SK-N-SH (cell line): Measurements from ENCODE around the gene C1QTNF9.

Experiments used
- CHD2 ChIP-seq: fragments of 150-350 bp; IDR thresholded peaks from 2 replicates; pipeline ENCODE4 v1.6.1; 2018; ENCODE audit warnings: low read length; ENCODE audit not compliant: partially characterized antibody
- EP300 ChIP-seq, 2 experiments: IDR thresholded peaks; 2 replicates each; pipeline versions ENCODE4 v1.4.0 to v1.6.1; 2012; ENCODE audit warnings: borderline replicate concordance in 1 of 2, low read depth in 1 of 2, low read length in 1 of 2
- GATA2 ChIP-seq: sonication (generic); formaldehyde crosslinking; IDR thresholded peaks from 2 replicates; pipeline ENCODE4 v1.5.0; 2020; ENCODE audit warnings: mild to moderate bottlenecking, missing genetic modification reagents
- NFIC ChIP-seq: IDR thresholded peaks from 2 replicates; pipeline ENCODE4 v1.4.0; 2012; ENCODE audit warnings: borderline replicate concordance
- RCOR1 ChIP-seq: fragments of 150-350 bp; IDR thresholded peaks from 2 replicates; pipeline ENCODE4 v1.6.1; 2017; ENCODE audit warnings: antibody characterized with exemption, low read length
- TF ChIP-seq, protein P1 (sequence below): fragments of 200-600 bp; sonication (generic); IDR thresholded peaks from 2 replicates; pipeline ENCODE4 v1.6.1; 2017; ENCODE audit warnings: antibody characterized with exemption, mild to moderate bottlenecking, moderate library complexity
- TF ChIP-seq, protein P2 (sequence below): IDR thresholded peaks from 2 replicates; pipeline ENCODE4 v1.6.1; 2012; ENCODE audit warnings: mild to moderate bottlenecking, low read depth, low read length, moderate library complexity
- TF ChIP-seq, protein P3 (sequence below): IDR thresholded peaks from 2 replicates; pipeline ENCODE4 v1.4.0; 2012; ENCODE audit warnings: low read depth

DNA sequence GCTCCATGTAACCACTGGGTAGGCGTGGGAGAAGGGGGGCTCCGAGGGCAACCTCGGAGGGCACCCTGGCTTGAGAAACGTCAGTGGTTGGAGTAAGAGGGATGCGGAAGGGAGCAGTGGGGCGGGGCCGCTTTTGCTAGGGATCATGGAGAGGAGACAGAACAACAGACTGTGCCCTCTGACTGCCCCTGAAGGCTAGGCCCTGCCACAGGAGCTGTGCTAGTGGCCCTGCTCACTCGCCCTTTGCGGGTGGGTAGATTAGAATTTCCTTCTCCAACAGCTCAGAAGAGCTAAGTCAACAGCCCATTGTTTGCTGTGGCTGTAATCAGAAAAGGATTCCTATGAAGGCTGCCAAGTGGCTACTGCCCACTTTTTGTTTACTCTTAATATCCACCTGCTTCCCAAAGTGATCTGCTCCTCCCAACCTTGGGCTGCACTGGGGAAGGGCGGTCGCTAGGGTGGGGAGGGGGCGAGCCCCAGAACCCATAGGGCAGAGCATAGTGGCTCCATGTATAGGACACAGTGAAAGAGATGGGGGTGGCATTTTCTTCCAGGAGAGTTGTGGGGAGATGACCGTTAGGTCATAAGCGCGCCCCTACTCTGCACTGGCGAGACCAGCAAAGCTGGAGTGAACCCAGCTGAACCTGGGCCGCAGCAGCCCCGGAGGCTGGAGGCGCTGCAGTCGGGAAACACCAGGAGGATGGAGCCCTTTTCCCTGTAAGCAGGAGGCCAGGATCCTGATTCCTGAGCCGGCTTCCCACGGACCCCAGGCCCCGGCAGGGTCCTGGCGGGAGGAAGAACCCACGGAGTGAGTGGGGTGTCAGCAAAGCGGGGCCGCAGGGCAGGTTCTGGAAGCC, 1.9 kb upstream of the C1QTNF9 start:
- TF ChIP-seq, protein P1, sequence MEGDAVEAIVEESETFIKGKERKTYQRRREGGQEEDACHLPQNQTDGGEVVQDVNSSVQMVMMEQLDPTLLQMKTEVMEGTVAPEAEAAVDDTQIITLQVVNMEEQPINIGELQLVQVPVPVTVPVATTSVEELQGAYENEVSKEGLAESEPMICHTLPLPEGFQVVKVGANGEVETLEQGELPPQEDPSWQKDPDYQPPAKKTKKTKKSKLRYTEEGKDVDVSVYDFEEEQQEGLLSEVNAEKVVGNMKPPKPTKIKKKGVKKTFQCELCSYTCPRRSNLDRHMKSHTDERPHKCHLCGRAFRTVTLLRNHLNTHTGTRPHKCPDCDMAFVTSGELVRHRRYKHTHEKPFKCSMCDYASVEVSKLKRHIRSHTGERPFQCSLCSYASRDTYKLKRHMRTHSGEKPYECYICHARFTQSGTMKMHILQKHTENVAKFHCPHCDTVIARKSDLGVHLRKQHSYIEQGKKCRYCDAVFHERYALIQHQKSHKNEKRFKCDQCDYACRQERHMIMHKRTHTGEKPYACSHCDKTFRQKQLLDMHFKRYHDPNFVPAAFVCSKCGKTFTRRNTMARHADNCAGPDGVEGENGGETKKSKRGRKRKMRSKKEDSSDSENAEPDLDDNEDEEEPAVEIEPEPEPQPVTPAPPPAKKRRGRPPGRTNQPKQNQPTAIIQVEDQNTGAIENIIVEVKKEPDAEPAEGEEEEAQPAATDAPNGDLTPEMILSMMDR: no peak
- no peak for TF ChIP-seq RCOR1
- no peak for TF ChIP-seq EP300 (IDR thresholded peaks at IDR 0.05; ENCODE audit: borderline replicate concordance in 1 of 2, low read depth in 1 of 2, low read length in 1 of 2)
- no peak for TF ChIP-seq CHD2
- TF ChIP-seq GATA2 (CRISPR knock-in tag): no peak
- TF ChIP-seq, protein P2, sequence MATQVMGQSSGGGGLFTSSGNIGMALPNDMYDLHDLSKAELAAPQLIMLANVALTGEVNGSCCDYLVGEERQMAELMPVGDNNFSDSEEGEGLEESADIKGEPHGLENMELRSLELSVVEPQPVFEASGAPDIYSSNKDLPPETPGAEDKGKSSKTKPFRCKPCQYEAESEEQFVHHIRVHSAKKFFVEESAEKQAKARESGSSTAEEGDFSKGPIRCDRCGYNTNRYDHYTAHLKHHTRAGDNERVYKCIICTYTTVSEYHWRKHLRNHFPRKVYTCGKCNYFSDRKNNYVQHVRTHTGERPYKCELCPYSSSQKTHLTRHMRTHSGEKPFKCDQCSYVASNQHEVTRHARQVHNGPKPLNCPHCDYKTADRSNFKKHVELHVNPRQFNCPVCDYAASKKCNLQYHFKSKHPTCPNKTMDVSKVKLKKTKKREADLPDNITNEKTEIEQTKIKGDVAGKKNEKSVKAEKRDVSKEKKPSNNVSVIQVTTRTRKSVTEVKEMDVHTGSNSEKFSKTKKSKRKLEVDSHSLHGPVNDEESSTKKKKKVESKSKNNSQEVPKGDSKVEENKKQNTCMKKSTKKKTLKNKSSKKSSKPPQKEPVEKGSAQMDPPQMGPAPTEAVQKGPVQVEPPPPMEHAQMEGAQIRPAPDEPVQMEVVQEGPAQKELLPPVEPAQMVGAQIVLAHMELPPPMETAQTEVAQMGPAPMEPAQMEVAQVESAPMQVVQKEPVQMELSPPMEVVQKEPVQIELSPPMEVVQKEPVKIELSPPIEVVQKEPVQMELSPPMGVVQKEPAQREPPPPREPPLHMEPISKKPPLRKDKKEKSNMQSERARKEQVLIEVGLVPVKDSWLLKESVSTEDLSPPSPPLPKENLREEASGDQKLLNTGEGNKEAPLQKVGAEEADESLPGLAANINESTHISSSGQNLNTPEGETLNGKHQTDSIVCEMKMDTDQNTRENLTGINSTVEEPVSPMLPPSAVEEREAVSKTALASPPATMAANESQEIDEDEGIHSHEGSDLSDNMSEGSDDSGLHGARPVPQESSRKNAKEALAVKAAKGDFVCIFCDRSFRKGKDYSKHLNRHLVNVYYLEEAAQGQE: no peak
- no peak for TF ChIP-seq NFIC
- TF ChIP-seq, protein P3, sequence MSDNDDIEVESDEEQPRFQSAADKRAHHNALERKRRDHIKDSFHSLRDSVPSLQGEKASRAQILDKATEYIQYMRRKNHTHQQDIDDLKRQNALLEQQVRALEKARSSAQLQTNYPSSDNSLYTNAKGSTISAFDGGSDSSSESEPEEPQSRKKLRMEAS: no peak
